Mesothelial cell of epicardium (in vitro differentiated cells): ENCODE data around the gene MFF. TPM values are rescaled to one million over a fixed set of nuclear protein-coding genes. Genes with fewer than 3 reads are reported as not detected.

Experiments
- DNase-seq, 2 experiments: peaks; one replicate each; pipeline ENCODE4 v3.0.0; 2021; ENCODE audit warnings: low spot score in 2 of 2; ENCODE audit not compliant: unreplicated experiment in 2 of 2
- H3K27ac Mint-ChIP-seq: 2 replicates; pipeline ENCODE4 v1.8.0; 2021; ENCODE audit warnings: mixed read lengths
- H3K27me3 Mint-ChIP-seq: 2 replicates; pipeline ENCODE4 v1.8.0; 2021; ENCODE audit warnings: low read depth, mixed read lengths
- H3K36me3 Mint-ChIP-seq: 2 replicates; pipeline ENCODE4 v1.8.0; 2021; ENCODE audit warnings: mixed read lengths
- H3K4me1 Mint-ChIP-seq: 2 replicates; pipeline ENCODE4 v1.8.0; 2021; ENCODE audit warnings: mixed read lengths
- H3K4me3 Mint-ChIP-seq: 2 replicates; pipeline ENCODE4 v1.8.0; 2021; ENCODE audit warnings: mild to moderate bottlenecking, moderate library complexity, mixed read lengths
- H3K9me3 Mint-ChIP-seq: 2 replicates; pipeline ENCODE4 v1.8.0; 2021; ENCODE audit warnings: mixed read lengths
- total RNA-seq: library from RNA; stranded (reverse); gene quantifications from 3 replicates; pipeline ENCODE4 v1.2.1, GENCODE V29; 2021
- TF ChIP-seq, protein P1 (sequence below): fragments of 200-600 bp; sonication (generic); IDR thresholded peaks from one replicate; pipeline ENCODE4 v1.5.0; 2021; ENCODE audit warnings: antibody characterized with exemption; ENCODE audit not compliant: unreplicated experiment

The MFF gene, protein sequence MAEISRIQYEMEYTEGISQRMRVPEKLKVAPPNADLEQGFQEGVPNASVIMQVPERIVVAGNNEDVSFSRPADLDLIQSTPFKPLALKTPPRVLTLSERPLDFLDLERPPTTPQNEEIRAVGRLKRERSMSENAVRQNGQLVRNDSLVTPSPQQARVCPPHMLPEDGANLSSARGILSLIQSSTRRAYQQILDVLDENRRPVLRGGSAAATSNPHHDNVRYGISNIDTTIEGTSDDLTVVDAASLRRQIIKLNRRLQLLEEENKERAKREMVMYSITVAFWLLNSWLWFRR
- total RNA-seq, result 90.2 to 93.9 TPM (median 93.3 TPM) in 3 replicates

DNA sequence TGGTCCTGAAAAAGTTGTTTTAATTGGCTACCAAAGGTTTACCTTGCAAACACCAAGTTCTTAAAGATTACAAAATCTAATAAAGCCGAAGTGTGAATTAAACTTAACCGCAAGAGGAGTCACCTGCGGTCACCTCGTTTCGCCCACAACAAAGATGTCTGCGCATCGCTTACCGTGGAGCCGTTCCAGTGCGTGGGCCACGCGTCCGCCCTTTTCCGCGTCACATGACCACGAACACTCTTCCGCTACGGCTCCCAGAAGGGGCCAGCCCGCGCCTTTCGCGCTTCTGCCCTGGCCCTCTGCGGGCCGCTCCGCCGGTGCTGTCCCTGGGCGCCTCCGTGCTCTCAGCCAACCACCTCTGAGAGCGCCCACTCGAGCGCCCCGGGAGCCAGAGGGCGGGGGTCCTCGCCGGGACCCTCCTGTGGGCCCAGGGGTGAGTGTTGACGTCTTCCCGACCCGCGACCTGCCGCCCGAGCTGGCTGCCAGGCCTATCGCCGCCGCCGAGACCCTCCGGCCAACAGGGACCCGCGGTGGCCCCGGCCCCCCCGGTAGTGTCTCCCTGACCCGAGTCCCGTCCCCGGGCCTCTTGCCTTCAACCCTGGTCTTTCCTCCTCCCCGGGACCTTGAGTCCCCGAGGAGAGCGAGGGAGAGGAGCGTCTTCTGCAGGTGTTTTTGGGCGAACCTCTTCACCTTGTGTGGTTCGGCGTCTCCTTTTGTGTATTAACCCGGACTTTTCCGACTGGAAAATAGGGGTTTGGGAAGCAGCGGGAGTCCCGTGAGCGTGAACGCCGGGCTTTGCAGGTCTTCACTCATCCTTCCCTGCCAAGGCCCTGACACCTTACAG is at the start of gene MFF:
TSS of gene MFF (plus strand) at position 257 of the 844 bp plus-strand sequence. CDS start 5,415 bp downstream, outside the sequence.
- Mint-ChIP-seq H3K36me3 (peaks cover 11% of the 10 kb centered on the region), H3K4me1 (peaks cover 28% of the 10 kb centered on the region), H3K9me3 (peaks cover 21% of the 10 kb centered on the region), H3K4me3 (peak within 1 kb of the TSS; percentile 95), H3K27me3 (no peaks in the 10 kb centered on the region), H3K27ac (peak within 1 kb of the TSS; percentile 99)
- TF ChIP-seq, protein P1, sequence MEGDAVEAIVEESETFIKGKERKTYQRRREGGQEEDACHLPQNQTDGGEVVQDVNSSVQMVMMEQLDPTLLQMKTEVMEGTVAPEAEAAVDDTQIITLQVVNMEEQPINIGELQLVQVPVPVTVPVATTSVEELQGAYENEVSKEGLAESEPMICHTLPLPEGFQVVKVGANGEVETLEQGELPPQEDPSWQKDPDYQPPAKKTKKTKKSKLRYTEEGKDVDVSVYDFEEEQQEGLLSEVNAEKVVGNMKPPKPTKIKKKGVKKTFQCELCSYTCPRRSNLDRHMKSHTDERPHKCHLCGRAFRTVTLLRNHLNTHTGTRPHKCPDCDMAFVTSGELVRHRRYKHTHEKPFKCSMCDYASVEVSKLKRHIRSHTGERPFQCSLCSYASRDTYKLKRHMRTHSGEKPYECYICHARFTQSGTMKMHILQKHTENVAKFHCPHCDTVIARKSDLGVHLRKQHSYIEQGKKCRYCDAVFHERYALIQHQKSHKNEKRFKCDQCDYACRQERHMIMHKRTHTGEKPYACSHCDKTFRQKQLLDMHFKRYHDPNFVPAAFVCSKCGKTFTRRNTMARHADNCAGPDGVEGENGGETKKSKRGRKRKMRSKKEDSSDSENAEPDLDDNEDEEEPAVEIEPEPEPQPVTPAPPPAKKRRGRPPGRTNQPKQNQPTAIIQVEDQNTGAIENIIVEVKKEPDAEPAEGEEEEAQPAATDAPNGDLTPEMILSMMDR, result no peak
- DNase-seq, result peak; percentile 74 to 89

DNA sequence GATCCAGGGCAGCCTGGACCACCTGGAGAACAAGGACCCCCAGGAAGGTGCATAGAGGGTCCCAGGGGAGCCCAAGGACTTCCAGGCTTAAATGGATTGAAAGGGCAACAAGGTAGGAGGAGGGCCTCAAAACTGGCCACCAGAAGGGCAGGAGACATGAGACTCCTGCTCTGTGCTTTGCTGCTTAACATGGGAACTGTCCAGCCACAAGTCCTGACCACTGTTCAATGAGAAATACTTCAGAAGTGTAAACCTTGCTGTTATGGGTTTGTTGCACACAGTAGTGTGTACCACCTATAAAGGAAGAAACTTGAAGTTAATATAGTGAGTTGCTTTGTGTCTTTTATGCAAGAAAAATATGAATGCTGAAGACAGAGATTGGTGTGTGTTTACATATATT is 44.2 kb upstream of the MFF start:
- Mint-ChIP-seq H3K4me1 (no peaks in the 10 kb centered on the region), H3K36me3 (no peaks in the 10 kb centered on the region), H3K4me3 (no peak overlapping the region), H3K27me3 (no peaks in the 10 kb centered on the region), H3K27ac (no peak overlapping the region), H3K9me3 (peaks cover 8% of the 10 kb centered on the region)
- no peak for DNase-seq
- TF ChIP-seq, protein P1, result no peak

DNA sequence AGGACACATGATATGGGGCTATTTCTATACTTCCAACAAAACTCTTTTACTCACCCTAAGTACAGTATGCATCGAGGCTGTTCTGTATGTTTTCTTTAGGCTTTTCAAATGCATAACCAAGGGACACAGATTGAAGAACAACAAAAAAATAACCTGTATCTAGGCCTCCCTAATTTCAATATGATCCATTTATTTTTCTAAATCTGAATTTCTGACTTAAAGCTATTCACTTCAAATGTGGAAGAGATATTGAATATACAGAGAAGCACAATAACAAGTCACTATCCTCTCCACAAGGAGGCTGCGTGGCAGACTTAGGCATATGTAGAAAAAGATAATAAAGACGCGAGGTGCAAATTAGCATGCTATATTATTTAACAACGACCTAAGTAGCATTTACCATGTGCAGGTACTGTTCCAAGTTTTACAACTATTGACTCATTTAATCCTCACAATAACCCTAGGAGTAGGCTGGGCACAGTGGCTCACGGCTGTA is 39.3 kb upstream of the MFF start:
- H3K36me3 Mint-ChIP-seq, result no peaks in the 10 kb centered on the region
- no peaks in the 10 kb centered on the region for H3K27me3 Mint-ChIP-seq
- TF ChIP-seq, protein P1, result no peak
- DNase-seq, result no peak
- H3K4me3 Mint-ChIP-seq, result no peak overlapping the region
- H3K9me3 Mint-ChIP-seq, result peaks cover 8% of the 10 kb centered on the region
- H3K4me1 Mint-ChIP-seq, result no peaks in the 10 kb centered on the region
- H3K27ac Mint-ChIP-seq, result no peak overlapping the region

DNA sequence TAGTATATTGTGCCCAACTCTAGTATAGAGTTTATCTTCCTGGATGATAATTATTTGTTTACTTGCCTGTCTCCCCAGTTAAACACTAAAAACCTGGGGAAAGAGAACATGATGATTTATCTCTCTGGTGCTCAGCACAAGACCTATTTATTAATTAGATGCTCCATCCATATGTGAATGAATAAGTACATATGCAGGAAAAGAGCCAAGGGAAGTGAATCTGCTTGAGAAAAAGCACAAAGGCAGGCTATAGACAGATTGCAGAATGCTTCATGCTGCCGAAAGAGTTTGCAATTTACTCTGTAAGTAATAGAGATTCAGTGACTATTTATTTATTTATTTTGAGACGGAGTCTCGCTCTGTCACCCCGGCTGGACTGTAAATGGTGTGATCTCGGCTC is 37.3 kb upstream of the MFF start:
- Mint-ChIP-seq H3K36me3 (no peaks in the 10 kb centered on the region), H3K4me1 (no peaks in the 10 kb centered on the region), H3K27ac (no peak overlapping the region), H3K27me3 (no peaks in the 10 kb centered on the region), H3K9me3 (peaks cover 4% of the 10 kb centered on the region), H3K4me3 (no peak overlapping the region)
- DNase-seq, result no peak
- TF ChIP-seq, protein P1, result no peak

DNA sequence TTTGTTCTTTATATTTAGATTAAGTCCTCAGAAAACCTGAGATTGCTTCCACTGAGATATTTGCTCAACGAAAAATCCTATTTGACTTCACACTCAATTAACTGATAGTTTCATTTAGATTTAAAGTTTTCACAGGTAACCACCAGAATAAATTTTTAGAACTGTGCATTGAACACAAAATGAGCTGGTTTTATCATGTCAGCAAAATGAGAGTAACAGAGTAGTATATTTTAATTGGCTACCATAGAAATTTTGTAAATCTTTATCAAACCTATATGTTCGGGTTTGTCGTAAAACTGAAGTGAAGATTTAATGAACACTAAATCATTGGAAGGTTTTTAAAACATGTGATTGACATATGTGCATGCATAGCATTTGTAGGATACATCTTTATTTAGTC is 32.7 kb upstream of the MFF start:
- Mint-ChIP-seq H3K4me3 (no peak overlapping the region), H3K27me3 (no peaks in the 10 kb centered on the region), H3K4me1 (no peaks in the 10 kb centered on the region), H3K27ac (no peak overlapping the region), H3K36me3 (no peaks in the 10 kb centered on the region), H3K9me3 (no peaks in the 10 kb centered on the region)
- TF ChIP-seq, protein P1, result no peak
- no peak for DNase-seq
